Measurements from ENCODE around the gene KRTAP4-9.
"Not testable (repeated sequence)": the region's sequence is repeated elsewhere in the genome, so short reads cannot be mapped to it uniquely, and the experiment has no call there.

Gene KRTAP4-9

DNA sequence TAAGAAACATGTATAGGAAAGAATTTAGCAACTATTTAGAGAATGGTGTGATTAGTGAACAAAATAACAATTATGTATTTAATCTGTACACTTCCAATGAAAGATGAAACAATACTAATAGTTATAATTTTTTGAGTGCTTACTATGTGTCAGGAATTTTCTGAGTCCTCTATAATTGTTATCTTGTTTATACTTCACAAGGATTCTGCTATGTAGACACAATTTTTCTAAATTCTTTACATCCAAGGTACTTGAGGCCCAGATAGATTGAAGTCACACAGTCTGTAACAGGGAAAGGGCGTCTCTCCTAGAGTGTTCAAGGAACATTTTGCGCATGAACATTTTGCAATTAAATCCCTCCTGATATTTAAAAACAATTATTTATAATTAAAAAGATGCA is 19.9 kb downstream of the KRTAP4-9 start:
- no peak for DNase-seq (ENCODE audit: extremely low spot score)
- CTCF ChIA-PET = no interaction called here
- TF ChIP-seq, protein P1, sequence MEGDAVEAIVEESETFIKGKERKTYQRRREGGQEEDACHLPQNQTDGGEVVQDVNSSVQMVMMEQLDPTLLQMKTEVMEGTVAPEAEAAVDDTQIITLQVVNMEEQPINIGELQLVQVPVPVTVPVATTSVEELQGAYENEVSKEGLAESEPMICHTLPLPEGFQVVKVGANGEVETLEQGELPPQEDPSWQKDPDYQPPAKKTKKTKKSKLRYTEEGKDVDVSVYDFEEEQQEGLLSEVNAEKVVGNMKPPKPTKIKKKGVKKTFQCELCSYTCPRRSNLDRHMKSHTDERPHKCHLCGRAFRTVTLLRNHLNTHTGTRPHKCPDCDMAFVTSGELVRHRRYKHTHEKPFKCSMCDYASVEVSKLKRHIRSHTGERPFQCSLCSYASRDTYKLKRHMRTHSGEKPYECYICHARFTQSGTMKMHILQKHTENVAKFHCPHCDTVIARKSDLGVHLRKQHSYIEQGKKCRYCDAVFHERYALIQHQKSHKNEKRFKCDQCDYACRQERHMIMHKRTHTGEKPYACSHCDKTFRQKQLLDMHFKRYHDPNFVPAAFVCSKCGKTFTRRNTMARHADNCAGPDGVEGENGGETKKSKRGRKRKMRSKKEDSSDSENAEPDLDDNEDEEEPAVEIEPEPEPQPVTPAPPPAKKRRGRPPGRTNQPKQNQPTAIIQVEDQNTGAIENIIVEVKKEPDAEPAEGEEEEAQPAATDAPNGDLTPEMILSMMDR (IDR thresholded peaks at IDR 0.05; ENCODE audit: control extremely low read depth, extremely low read depth, low read depth, missing control alignments) = no peak
- POLR2A ChIA-PET = no interaction called here

DNA sequence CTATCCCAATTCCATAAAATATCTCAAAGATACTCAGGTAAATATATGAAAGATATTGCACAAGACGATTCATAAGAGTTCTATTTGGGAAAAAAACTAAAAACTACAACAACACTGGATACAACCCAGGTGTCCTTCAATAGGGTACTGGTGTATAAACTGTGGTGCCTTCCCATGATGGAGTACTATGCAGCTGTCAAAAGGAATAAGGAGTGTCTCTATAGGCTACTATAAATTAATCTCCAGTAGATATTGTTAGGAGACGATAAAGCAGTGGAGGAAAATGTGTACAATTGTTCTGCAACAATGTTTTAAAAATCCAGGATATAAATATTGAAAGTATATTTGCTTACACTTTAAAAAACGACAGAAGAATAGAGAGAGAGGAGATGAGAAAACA is 21.2 kb downstream of the KRTAP4-9 start:
- POLR2A ChIA-PET = no interaction called here
- no peak for DNase-seq (ENCODE audit: extremely low spot score)
- TF ChIP-seq, protein P1 (IDR thresholded peaks at IDR 0.05; ENCODE audit: control extremely low read depth, extremely low read depth, low read depth, missing control alignments) = no peak
- CTCF ChIA-PET = no interaction called here

DNA sequence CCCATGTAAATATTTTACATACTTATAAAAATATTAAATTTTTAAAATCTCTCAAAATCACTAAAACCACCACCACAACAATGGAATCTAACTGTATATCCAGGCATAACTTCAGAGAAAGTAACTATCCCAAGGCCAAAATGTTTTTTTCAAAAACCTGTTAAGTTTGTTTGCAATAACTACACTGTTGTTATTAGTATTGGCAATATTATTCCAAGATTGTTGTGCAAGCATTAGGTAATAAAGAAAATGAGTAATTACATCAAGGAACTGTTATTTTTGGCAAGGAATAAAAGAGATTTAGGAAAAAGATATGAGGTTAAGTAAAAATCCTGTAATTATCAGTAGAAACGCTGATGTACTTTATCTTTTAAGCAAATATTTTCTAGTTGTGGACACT is 22.2 kb downstream of the KRTAP4-9 start:
- DNase-seq (ENCODE audit: extremely low spot score) = no peak
- CTCF ChIA-PET = interaction anchor here (1.1 kb wide), 1 partner anchor 14 kb away, joined by 3 read pairs; no protein-coding TSS in a partner anchor
- TF ChIP-seq, protein P1 (IDR thresholded peaks at IDR 0.05; ENCODE audit: control extremely low read depth, extremely low read depth, low read depth, missing control alignments) = no peak
- POLR2A ChIA-PET = no interaction called here

DNA sequence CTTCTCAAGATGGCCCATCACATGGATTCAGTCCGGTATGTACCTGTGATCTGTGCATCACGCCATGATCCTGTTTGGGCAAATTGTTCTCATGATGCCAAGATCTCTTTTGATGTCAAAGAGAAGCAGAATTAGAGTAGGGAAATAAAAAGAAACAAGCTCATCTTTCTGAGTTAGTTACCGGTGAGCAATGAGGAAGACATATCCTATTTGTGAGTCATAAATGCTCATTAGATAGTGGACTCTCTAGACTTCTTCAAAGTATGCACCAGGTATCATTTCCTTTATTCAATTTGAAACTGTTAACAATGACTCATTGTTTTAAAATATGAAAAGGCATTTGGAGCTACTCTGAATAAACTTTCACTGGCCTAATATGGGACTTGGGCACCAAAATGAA is 26.8 kb downstream of the KRTAP4-9 start:
- peak; percentile 13 for DNase-seq (ENCODE audit: extremely low spot score)
- TF ChIP-seq, protein P1 (IDR thresholded peaks at IDR 0.05; ENCODE audit: control extremely low read depth, extremely low read depth, low read depth, missing control alignments) = no peak
- ChIA-PET POLR2A (no interaction called here), CTCF (interaction anchor here (1.2 to 1.7 kb wide), 2 partner anchors 47 to 97 kb away, joined by 4 read pairs; no protein-coding TSS in a partner anchor)

DNA sequence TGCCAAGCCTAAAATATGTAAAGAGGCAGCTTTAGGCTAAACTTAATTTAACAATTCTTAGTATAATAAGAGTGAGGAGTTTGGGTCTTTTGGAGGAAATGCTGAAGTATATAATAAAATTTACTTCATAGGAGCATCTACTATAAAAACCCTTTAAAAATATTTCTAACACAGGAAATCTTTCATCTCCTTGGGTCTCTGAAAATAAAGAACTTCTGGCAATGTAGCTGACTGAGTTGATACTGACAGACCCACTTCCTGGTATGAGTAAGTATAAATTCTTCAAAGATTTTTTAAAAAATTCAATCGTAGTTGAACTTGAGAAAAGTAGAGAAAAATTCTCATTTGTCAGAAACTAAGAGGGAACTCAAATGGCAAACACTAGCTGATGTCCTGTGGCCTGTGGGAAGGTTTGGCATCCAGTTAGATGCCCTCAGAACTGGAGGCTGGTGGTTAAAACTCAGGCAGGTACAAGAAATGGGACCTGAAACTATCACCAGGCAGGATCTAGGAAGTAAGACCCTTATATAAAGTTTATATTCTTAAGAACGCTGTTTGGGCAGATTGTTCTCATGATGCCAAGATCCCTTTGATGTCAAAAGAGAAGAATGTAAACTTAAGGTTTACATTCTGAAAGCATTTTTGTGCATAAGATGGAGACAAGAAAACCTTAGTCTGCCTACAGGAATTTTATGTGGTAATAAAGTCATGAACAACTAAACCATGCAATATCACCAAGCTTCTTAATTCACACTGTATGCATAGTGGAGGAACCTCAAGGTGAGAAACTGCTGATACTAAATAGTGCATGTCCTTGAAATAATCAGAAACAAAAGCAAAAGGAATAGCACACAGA is 28.9 kb downstream of the KRTAP4-9 start:
- ChIA-PET CTCF (no interaction called here), POLR2A (no interaction called here)
- DNase-seq (ENCODE audit: extremely low spot score) = no peak
- TF ChIP-seq, protein P1 (IDR thresholded peaks at IDR 0.05; ENCODE audit: control extremely low read depth, extremely low read depth, low read depth, missing control alignments) = no peak

DNA sequence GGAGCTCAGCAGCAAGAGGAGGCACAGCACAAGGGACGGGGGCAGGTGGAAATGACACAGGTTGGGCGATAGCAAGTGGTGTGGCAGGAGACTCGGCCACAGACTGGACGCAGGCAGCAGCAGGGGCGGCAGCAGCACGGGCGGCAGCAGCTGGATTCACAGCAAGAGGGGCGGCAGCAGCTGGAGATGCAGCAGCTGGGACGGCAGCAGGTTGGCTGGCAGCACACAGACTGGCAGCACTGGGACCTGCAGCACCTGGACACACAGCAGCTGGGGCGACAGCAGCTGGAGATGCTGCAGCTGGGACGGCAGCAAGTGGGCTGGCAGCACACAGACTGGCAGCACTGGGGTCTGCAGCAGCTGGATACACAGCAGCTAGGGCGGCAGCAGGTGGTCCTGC is 34.7 kb downstream of the KRTAP4-9 start:
- DNase-seq (ENCODE audit: extremely low spot score); POLR2A ChIA-PET; CTCF ChIA-PET: not testable (repeated sequence)

DNA sequence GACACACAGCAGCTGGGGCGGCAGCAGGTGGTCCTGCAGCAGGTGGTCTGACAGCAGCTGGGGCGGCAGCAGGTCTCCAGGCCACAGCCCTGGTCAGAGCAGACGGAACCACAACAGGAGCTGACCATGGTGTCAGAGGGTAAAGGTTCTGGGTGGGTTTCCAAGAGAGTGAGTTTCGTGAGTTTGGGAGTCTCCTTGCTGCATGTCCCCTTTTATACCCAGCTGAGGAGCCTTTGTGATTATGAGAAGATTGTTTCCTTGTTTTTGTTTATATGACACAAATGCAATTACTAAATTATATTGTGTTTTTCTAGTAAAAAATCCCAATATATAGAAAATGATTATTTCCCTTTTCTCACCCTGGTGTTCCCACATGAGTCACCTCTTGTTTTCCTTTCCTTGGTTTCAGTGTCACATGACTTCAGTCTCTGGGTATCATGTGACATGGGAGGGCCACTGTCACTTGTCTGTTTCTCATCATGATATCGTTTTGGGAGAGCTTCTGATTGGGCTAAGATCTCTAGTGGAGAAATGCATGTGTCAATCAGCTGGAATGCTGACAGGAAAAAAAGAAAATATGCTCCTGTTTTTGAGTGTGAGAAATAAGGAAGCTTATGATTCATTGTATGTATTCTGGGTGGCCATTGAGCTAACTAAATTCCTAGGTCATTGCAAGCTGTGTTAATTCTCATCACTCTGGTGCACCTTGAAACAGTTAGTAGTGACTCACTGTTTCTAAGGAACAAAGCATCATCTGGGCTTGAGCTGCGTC is 35.4 kb downstream of the KRTAP4-9 start, which contains the start of gene KRTAP4-6:
TSS of gene KRTAP4-6 (minus strand) at position 185 of the 772 bp plus-strand sequence. CDS start at position 128, 57 bp downstream.
- CTCF ChIA-PET = interaction anchor here (1.0 kb wide), 1 partner anchor 11 kb away, joined by 4 read pairs; no protein-coding TSS in a partner anchor
- DNase-seq (ENCODE audit: extremely low spot score) = no peak
- POLR2A ChIA-PET = no interaction called here
- TF ChIP-seq, protein P1 (IDR thresholded peaks at IDR 0.05; ENCODE audit: control extremely low read depth, extremely low read depth, low read depth, missing control alignments) = no peak
